ENCODE results near the gene ANKRD31.

GRCh38 chr5:75275147-75275546 lies 38.5 kb upstream of the ANKRD31 start:
- TF ChIP-seq CTCF (IDR thresholded peaks at IDR 0.05) (no peak), ESRRA (IDR thresholded peaks at IDR 0.05; ENCODE audit: borderline replicate concordance, low read length) (no peak), EP300 (IDR thresholded peaks at IDR 0.05) (no peak), POLR2A (IDR thresholded peaks at IDR 0.05; ENCODE audit: low read length) (no peak), RNF2 (IDR thresholded peaks at IDR 0.05; ENCODE audit: borderline replicate concordance, low read depth) (no peak), RAD21 (conservative IDR thresholded peaks at IDR 0.05 in 1 of 2, IDR thresholded peaks at IDR 0.05 in 1 of 2) (no peak), RFX5 (IDR thresholded peaks at IDR 0.05) (no peak), JUN (IDR thresholded peaks at IDR 0.05) (no peak), JUNB (IDR thresholded peaks at IDR 0.05) (no peak), REST (IDR thresholded peaks at IDR 0.05) (no peak)
